ENCODE results near the gene MAP4K3.

Gene MAP4K3

GRCh38 chr2:39443009-39443408 is 5.9 kb upstream of the MAP4K3 start:
- DNase-seq = no peak

GRCh38 chr2:39437522-39438296 is 624 bp upstream of the MAP4K3 start:
- no peak for DNase-seq

GRCh38 chr2:39435741-39436591 is 1.1 kb downstream of the MAP4K3 start:
- DNase-seq = no peak

GRCh38 chr2:39435234-39435633 is 1.9 kb downstream of the MAP4K3 start:
- no peak for DNase-seq

- DNase-seq = no peak
Observed at GRCh38 chr2:39434233-39434897, 2.7 kb downstream of the MAP4K3 start.

GRCh38 chr2:39433586-39434195 is 3.4 kb downstream of the MAP4K3 start:
- no peak for DNase-seq

- no peak for DNase-seq
Observed at GRCh38 chr2:39432701-39433100, 4.4 kb downstream of the MAP4K3 start.

- DNase-seq = peak; percentile 70
Observed at GRCh38 chr2:39431592-39432316, 5.3 kb downstream of the MAP4K3 start.

- DNase-seq = peak; percentile 67
Observed at GRCh38 chr2:39429746-39430145, 7.3 kb downstream of the MAP4K3 start.

- DNase-seq = no peak
Observed at GRCh38 chr2:39424951-39425350, 12.1 kb downstream of the MAP4K3 start.

- DNase-seq = no peak
Observed at GRCh38 chr2:39422700-39423099, 14.4 kb downstream of the MAP4K3 start.

GRCh38 chr2:39421354-39421753 is 15.7 kb downstream of the MAP4K3 start:
- DNase-seq = no peak

- no peak for DNase-seq
Observed at GRCh38 chr2:39419282-39420223, 17.5 kb downstream of the MAP4K3 start.

- DNase-seq = no peak
Observed at GRCh38 chr2:39418491-39418890, 18.6 kb downstream of the MAP4K3 start.

- DNase-seq = no peak
Observed at GRCh38 chr2:39416140-39416539, 20.9 kb downstream of the MAP4K3 start.

- DNase-seq = no peak
Observed at GRCh38 chr2:39413063-39413737, 23.9 kb downstream of the MAP4K3 start.

- peak; percentile 46 for DNase-seq
Observed at GRCh38 chr2:39411181-39411944, 25.7 kb downstream of the MAP4K3 start.

- no peak for DNase-seq
Observed at GRCh38 chr2:39409697-39410389, 27.2 kb downstream of the MAP4K3 start.

Measured in suppressor macrophage treated with lipopolysaccharide for 4 hours (primary cell).